ENCODE results near the gene SSH3.
A peak's percentile ranks its signal among the peaks of the same experiment; 100 is the strongest.

Gene SSH3

GRCh38 chr11:67288198-67288451 is 15.2 kb upstream of the SSH3 start:
- no peaks in the 10 kb centered on the region for H3K9me3 ChIP-seq (ENCODE audit: control insufficient read depth, low read length)
- H3K36me3 ChIP-seq (ENCODE audit: control insufficient read depth, insufficient read depth, low read length): no peaks in the 10 kb centered on the region
- TF ChIP-seq CTCF (IDR thresholded peaks at IDR 0.05): no peak
- H3K9ac ChIP-seq: no peak overlapping the region
- H2AFZ ChIP-seq: peak overlapping the region; percentile 86
- peak overlapping the region; percentile 86 for H3K4me2 ChIP-seq (ENCODE audit: low read length)
- peak overlapping the region; percentile 80 for H3K27ac ChIP-seq
- peaks cover 11% of the 10 kb centered on the region for H3K4me1 ChIP-seq
- H3K79me2 ChIP-seq: no peaks in the 10 kb centered on the region
- H3K4me3 ChIP-seq (ENCODE audit: low read depth, low read length): peak overlapping the region; percentile 65
- H3K27me3 ChIP-seq (ENCODE audit: control insufficient read depth, insufficient read depth, low read length): no peaks in the 10 kb centered on the region

GRCh38 chr11:67288452-67289225 is 14.7 kb upstream of the SSH3 start:
- no peaks in the 10 kb centered on the region for H3K9me3 ChIP-seq (ENCODE audit: control insufficient read depth, low read length)
- no peaks in the 10 kb centered on the region for H3K79me2 ChIP-seq
- peak overlapping the region; percentile 80 for H3K27ac ChIP-seq
- H3K4me2 ChIP-seq (ENCODE audit: low read length): peak overlapping the region; percentile 86
- H3K4me3 ChIP-seq (ENCODE audit: low read depth, low read length): peak overlapping the region; percentile 65
- peak overlapping the region; percentile 86 for H2AFZ ChIP-seq
- H3K27me3 ChIP-seq (ENCODE audit: control insufficient read depth, insufficient read depth, low read length): no peaks in the 10 kb centered on the region
- peaks cover 11% of the 10 kb centered on the region for H3K4me1 ChIP-seq
- H3K36me3 ChIP-seq (ENCODE audit: control insufficient read depth, insufficient read depth, low read length): no peaks in the 10 kb centered on the region
- TF ChIP-seq CTCF (IDR thresholded peaks at IDR 0.05): peak; percentile 29
- no peak overlapping the region for H3K9ac ChIP-seq

GRCh38 chr11:67289226-67289650 is 14.1 kb upstream of the SSH3 start, which contains the start of gene ANKRD13D:
Gene ANKRD13D (plus strand): TSS chr11:67289303. CDS start chr11:67289461, 158 bp downstream.
- peak within 1 kb of the TSS; percentile 65 for H3K4me3 ChIP-seq (ENCODE audit: low read depth, low read length)
- peak within 1 kb of the TSS; percentile 86 for H3K4me2 ChIP-seq (ENCODE audit: low read length)
- no peaks in the 10 kb centered on the region for H3K36me3 ChIP-seq (ENCODE audit: control insufficient read depth, insufficient read depth, low read length)
- H2AFZ ChIP-seq: peak within 1 kb of the TSS; percentile 86
- H3K4me1 ChIP-seq: peaks cover 11% of the 10 kb centered on the region
- H3K79me2 ChIP-seq: no peaks in the 10 kb centered on the region
- no peaks in the 10 kb centered on the region for H3K9me3 ChIP-seq (ENCODE audit: control insufficient read depth, low read length)
- peak within 1 kb of the TSS; percentile 80 for H3K27ac ChIP-seq
- H3K9ac ChIP-seq: no peak within 1 kb of the TSS
- TF ChIP-seq CTCF (IDR thresholded peaks at IDR 0.05): no peak
- no peaks in the 10 kb centered on the region for H3K27me3 ChIP-seq (ENCODE audit: control insufficient read depth, insufficient read depth, low read length)

GRCh38 chr11:67289651-67290479 is 13.5 kb upstream of the SSH3 start:
- no peaks in the 10 kb centered on the region for H3K36me3 ChIP-seq (ENCODE audit: control insufficient read depth, insufficient read depth, low read length)
- H3K9me3 ChIP-seq (ENCODE audit: control insufficient read depth, low read length): no peaks in the 10 kb centered on the region
- H3K4me1 ChIP-seq: peaks cover 11% of the 10 kb centered on the region
- H2AFZ ChIP-seq: peak overlapping the region; percentile 22
- TF ChIP-seq CTCF (IDR thresholded peaks at IDR 0.05): no peak
- H3K4me3 ChIP-seq (ENCODE audit: low read depth, low read length): peak overlapping the region; percentile 37
- H3K4me2 ChIP-seq (ENCODE audit: low read length): peak overlapping the region; percentile 84
- no peaks in the 10 kb centered on the region for H3K27me3 ChIP-seq (ENCODE audit: control insufficient read depth, insufficient read depth, low read length)
- H3K27ac ChIP-seq: no peak overlapping the region
- H3K79me2 ChIP-seq: no peaks in the 10 kb centered on the region
- H3K9ac ChIP-seq: no peak overlapping the region
